HCT116 (cell line): Measurements from ENCODE around the gene UMAD1. TPM values are rescaled to one million over a fixed set of nuclear protein-coding genes. Genes with fewer than 3 reads are reported as not detected.

Experiments
- ATAC-seq: fragments of 200-7000 bp; cut with Tn5 transposase; 2 replicates; pipeline ENCODE4 v1.9.1; 2020; ENCODE audit warnings: mild to moderate bottlenecking, moderate library complexity
- BruUV-seq: library from RNA; stranded (reverse); fragments of 400-500 nt; replicated peaks from 2 replicates; lab custom pipeline; 2021; lab: Mats Ljungman, UMichigan
- CTCF ChIA-PET: fragments of 300-600 bp; sonication (Branson Sonifier 250); formaldehyde crosslinking; loops from one replicate; lab custom pipeline; 2021; ENCODE audit warnings: antibody characterized with exemption; lab: Charles Lee
- POLR2A ChIA-PET: fragments of 300-600, 350-600 bp; sonication (Branson Sonifier 250); formaldehyde crosslinking; loops from one replicate; lab custom pipeline; 2021; ENCODE audit warnings: antibody characterized with exemption; lab: Charles Lee
- RAD21 ChIA-PET, 2 experiments: fragments of 300-600 bp; sonication (Branson Sonifier 250); formaldehyde crosslinking; loops; one replicate each; lab custom pipeline; 2023; ENCODE audit warnings: low total read pairs in 2 of 2; ENCODE audit not compliant: uncharacterized antibody in 2 of 2, unreplicated experiment in 2 of 2, low non-redundant PET in 1 of 2; lab: Charles Lee
- DNase-seq: peaks from one replicate; pipeline ENCODE4 v3.0.0-alpha.2; 2010; ENCODE audit warnings: low read depth, low spot score
- H2AFZ ChIP-seq: fragments of 200-600 bp; shearing (Covaris generic), sonication (generic); 2 replicates; pipeline ENCODE4 v1.6.1; 2017; ENCODE audit warnings: low read depth, mixed run types, mixed read lengths, antibody characterized with exemption, low read length; ENCODE audit not compliant: poor library complexity, severe bottlenecking
- H3K27ac ChIP-seq: 2 replicates; pipeline ENCODE4 v1.5.1; 2012; ENCODE audit warnings: low read depth, low read length
- H3K27me3 ChIP-seq: fragments of 200-600 bp; sonication (generic); 2 replicates; pipeline ENCODE4 v1.6.1; 2016; ENCODE audit warnings: mixed run types, low read length, mixed read lengths; ENCODE audit not compliant: insufficient read depth
- H3K36me3 ChIP-seq, 2 experiments: fragments of 200-500 bp in 1 of 2; fragments of 200-600 bp in 1 of 2; sonication (Bioruptor generic) in 1 of 2; sonication (generic) in 1 of 2; 2 replicates each; pipeline versions ENCODE4 v1.5.1 to v1.6.1; 2014 to 2016; ENCODE audit warnings: low read length in 2 of 2, inconsistent platforms in 1 of 2, mixed read lengths in 1 of 2, mixed run types in 1 of 2; ENCODE audit not compliant: insufficient read depth in 2 of 2, control insufficient read depth in 1 of 2
- H3K4me1 ChIP-seq, 2 experiments: fragments of 200-600 bp in 1 of 2; sonication (generic) in 1 of 2; 2 replicates each; pipeline versions ENCODE4 v1.5.1 to v1.6.1; 2012 to 2017; ENCODE audit warnings: low read length in 2 of 2, inconsistent platforms in 1 of 2, mild to moderate bottlenecking in 1 of 2, mixed read lengths in 1 of 2, mixed run types in 1 of 2, moderate library complexity in 1 of 2; ENCODE audit not compliant: insufficient read depth in 2 of 2, control insufficient read depth in 1 of 2
- H3K4me2 ChIP-seq: fragments of 200-600 bp; sonication (generic); 2 replicates; pipeline ENCODE4 v1.6.1; 2017; ENCODE audit warnings: mixed run types, low read length, mixed read lengths
- H3K4me3 ChIP-seq, 2 experiments: fragments of 200-600 bp in 1 of 2; sonication (generic) in 1 of 2; replicated peaks in 1 of 2; 2 replicates each; pipeline ENCODE4 v1.5.1; 2011 to 2016; ENCODE audit warnings: low read length in 2 of 2, control low read depth in 1 of 2, low read depth in 1 of 2, mild to moderate bottlenecking in 1 of 2, mixed read lengths in 1 of 2, mixed run types in 1 of 2
- H3K79me2 ChIP-seq: fragments of 200-600 bp; sonication (generic); 2 replicates; pipeline ENCODE4 v1.6.1; 2017; ENCODE audit warnings: mild to moderate bottlenecking, mixed run types, low read length, moderate library complexity, mixed read lengths; ENCODE audit not compliant: insufficient read depth
- H3K9ac ChIP-seq: fragments of 200-600 bp; sonication (generic); 2 replicates; pipeline ENCODE4 v1.6.1; 2016; ENCODE audit warnings: low read length, mixed read lengths
- H3K9me2 ChIP-seq: fragments of 200-600 bp; sonication (generic), shearing (Covaris generic); 2 replicates; pipeline ENCODE4 v1.6.1; 2017; ENCODE audit warnings: mixed run types, mild to moderate bottlenecking, moderate library complexity; ENCODE audit not compliant: insufficient read depth
- H3K9me3 ChIP-seq, 2 experiments: fragments of 200-500 bp in 1 of 2; fragments of 200-600 bp in 1 of 2; sonication (Bioruptor generic) in 1 of 2; sonication (generic) in 1 of 2; 2 replicates each; pipeline ENCODE4 v1.6.1; 2014 to 2017; ENCODE audit warnings: low read length in 2 of 2, mixed read lengths in 2 of 2, inconsistent platforms in 1 of 2, low read depth in 1 of 2, mild to moderate bottlenecking in 1 of 2, mixed run types in 1 of 2, moderate library complexity in 1 of 2; ENCODE audit not compliant: control insufficient read depth in 1 of 2, insufficient read depth in 1 of 2
- H4K20me1 ChIP-seq: fragments of 200-600 bp; sonication (generic), shearing (Covaris generic); 2 replicates; pipeline ENCODE4 v1.6.1; 2017; ENCODE audit warnings: mixed run types, mild to moderate bottlenecking, moderate library complexity; ENCODE audit not compliant: insufficient read depth
- CTCF ChIP-seq, 3 experiments: fragments of 200-600 bp in 1 of 3; sonication (generic) in 1 of 3; IDR thresholded peaks in 2 of 3; conservative IDR thresholded peaks in 1 of 3; 2 replicates each; pipeline ENCODE4 v1.5.1; 2012 to 2017; ENCODE audit warnings: low read depth in 2 of 3, low read length in 2 of 3, antibody characterized with exemption in 1 of 3, borderline replicate concordance in 1 of 3, control low read depth in 1 of 3, mild to moderate bottlenecking in 1 of 3, mixed read lengths in 1 of 3, mixed run types in 1 of 3, moderate library complexity in 1 of 3; ENCODE audit not compliant: insufficient read depth in 1 of 3
- RAD21 ChIP-seq: IDR thresholded peaks from 2 replicates; pipeline ENCODE4 v1.6.1; 2012; ENCODE audit warnings: low read depth, mild to moderate bottlenecking
- YY1 ChIP-seq: IDR thresholded peaks from 2 replicates; pipeline ENCODE4 v1.6.1; 2011; ENCODE audit warnings: low read length, low read depth, moderate library complexity, mild to moderate bottlenecking; ENCODE audit not compliant: insufficient replicate concordance; ENCODE audit errors: extremely low read depth
- ZBTB33 ChIP-seq: IDR thresholded peaks from 2 replicates; pipeline ENCODE4 v1.6.1; 2011; ENCODE audit warnings: mild to moderate bottlenecking, low read length, moderate library complexity; ENCODE audit not compliant: insufficient replicate concordance; ENCODE audit errors: extremely low read depth
- intact Hi-C: fragments of 100-400 bp; cut with micrococcal nuclease; formaldehyde crosslinking; loops from 2 replicates; pipeline ENCODE4 v1.10.0; 2022
- total RNA-seq: library from RNA; stranded (reverse); gene quantifications from one replicate; pipeline ENCODE4 v1.2.1, GENCODE V29; 2021; ENCODE audit not compliant: unreplicated experiment

Gene UMAD1
- total RNA-seq, 1 experiment from 2014 or later: 12.7 TPM

GRCh38 chr7:7595451-7595850, 45.1 kb upstream of the UMAD1 start:
- peaks cover 3 to 27% of the 10 kb centered on the region in 2 experiments; a peak in 2 of 4 replicates for H3K36me3 ChIP-seq
- no peaks in the 10 kb centered on the region for H3K4me1 ChIP-seq
- BruUV-seq: no TSS peak
- DNase-seq (peak; percentile 8), ATAC-seq (no peak)
- no peak overlapping the region for H3K4me2 ChIP-seq
- no peak for TF ChIP-seq ZBTB33
- TF ChIP-seq RAD21: peak; percentile 65
- no peak for TF ChIP-seq YY1
- peak in 2 of 3 experiments; percentile 38 to 53; a peak in 3 of 6 replicates for TF ChIP-seq CTCF (IDR thresholded peaks at IDR 0.05 in 2 of 3, conservative IDR thresholded peaks at IDR 0.05 in 1 of 3; ENCODE audit: borderline replicate concordance in 1 of 3, insufficient read depth in 1 of 3, low read depth in 2 of 3, low read length in 2 of 3)
- intact Hi-C loops: loop anchor here (1.0 to 2.0 kb wide), 3 partner anchors 166 to 769 kb away; no protein-coding TSS in a partner anchor
- H3K9me2 ChIP-seq: no peaks in the 10 kb centered on the region
- H3K9me3 ChIP-seq: no peaks in the 10 kb centered on the region
- CTCF ChIA-PET: interaction anchor here (0.7 to 2.5 kb wide), 5 partner anchors 11 to 700 kb away, joined by 3 to 15 read pairs (median 6); no protein-coding TSS in a partner anchor
- H3K79me2 ChIP-seq: no peaks in the 10 kb centered on the region
- H3K27ac ChIP-seq: no peak overlapping the region
- H3K9ac ChIP-seq: no peak overlapping the region
- peaks cover 3% of the 10 kb centered on the region for H4K20me1 ChIP-seq
- RAD21 ChIA-PET: no interaction called here
- POLR2A ChIA-PET: no interaction called here
- no peak overlapping the region for H2AFZ ChIP-seq
- no peaks in the 10 kb centered on the region for H3K27me3 ChIP-seq
- no peak overlapping the region for H3K4me3 ChIP-seq
